ENCODE data around the gene RECK.

Gene RECK

GRCh38 chr9:36029202-36029601 is 7.5 kb upstream of the RECK start:
- H3K4me3 ChIP-seq (ENCODE audit: low read depth, low read length) = no peak overlapping the region
- TF ChIP-seq, protein P1, sequence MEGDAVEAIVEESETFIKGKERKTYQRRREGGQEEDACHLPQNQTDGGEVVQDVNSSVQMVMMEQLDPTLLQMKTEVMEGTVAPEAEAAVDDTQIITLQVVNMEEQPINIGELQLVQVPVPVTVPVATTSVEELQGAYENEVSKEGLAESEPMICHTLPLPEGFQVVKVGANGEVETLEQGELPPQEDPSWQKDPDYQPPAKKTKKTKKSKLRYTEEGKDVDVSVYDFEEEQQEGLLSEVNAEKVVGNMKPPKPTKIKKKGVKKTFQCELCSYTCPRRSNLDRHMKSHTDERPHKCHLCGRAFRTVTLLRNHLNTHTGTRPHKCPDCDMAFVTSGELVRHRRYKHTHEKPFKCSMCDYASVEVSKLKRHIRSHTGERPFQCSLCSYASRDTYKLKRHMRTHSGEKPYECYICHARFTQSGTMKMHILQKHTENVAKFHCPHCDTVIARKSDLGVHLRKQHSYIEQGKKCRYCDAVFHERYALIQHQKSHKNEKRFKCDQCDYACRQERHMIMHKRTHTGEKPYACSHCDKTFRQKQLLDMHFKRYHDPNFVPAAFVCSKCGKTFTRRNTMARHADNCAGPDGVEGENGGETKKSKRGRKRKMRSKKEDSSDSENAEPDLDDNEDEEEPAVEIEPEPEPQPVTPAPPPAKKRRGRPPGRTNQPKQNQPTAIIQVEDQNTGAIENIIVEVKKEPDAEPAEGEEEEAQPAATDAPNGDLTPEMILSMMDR (IDR thresholded peaks at IDR 0.05; ENCODE audit: control insufficient read depth, extremely low read depth, insufficient read depth) = no peak
- no peak for DNase-seq (ENCODE audit: low read depth)

DNA sequence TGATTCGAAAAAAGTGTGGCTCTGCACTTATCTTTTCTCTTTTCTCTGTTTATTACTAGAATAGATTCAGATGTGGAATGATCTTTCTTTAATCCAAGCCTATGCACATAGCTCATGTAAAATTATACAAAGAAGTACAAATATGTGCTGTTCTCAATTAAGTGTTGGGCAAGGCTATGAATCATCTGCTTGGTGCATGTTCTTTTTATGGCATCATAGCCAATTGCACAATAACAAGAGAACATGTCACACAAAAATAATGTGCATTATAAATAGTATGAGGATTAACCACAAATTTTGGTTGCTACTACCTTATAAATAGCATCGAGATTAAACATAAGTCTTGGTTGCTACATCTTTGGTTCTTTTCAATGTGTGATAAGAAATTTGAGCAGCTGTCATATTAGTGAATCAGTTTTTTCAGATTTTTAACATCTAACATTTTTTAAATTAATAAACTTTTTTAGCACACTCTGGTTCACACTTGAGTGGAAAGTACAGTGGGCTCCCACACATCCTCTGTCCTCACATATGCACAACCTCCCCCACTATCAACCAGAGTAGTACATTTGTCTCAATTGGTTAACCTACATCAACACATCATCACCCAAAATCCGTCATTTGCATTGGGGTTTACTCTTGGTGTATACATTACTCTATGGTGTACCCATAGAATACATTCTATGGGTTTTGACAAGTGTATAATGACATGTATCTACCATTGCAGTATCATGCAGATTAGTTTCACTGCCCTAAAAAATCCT is 6.8 kb upstream of the RECK start:
- TF ChIP-seq, protein P1 (IDR thresholded peaks at IDR 0.05; ENCODE audit: control insufficient read depth, extremely low read depth, insufficient read depth) = no peak
- H3K4me3 ChIP-seq (ENCODE audit: low read depth, low read length) = no peak overlapping the region
- no peak for DNase-seq (ENCODE audit: low read depth)

DNA sequence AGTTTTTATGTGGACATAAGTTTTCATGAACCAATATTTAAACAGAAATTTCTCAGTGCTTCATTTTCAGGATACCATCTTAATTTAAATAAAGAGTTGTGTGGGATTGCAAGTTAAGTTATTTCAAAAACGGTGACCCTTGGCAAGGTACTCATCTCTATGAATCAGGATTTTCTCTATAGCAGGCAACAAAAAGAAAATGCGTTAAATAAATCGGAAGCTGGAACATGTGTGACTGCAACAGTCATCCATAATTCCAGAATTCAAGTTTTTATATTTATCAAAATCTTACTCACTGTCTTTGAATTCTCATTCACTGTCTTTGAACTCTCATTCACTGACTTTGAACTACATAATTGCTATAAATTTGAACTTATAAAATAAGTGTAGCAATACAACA is 5.8 kb upstream of the RECK start:
- no peak overlapping the region for H3K4me3 ChIP-seq (ENCODE audit: low read depth, low read length)
- TF ChIP-seq, protein P1 (IDR thresholded peaks at IDR 0.05; ENCODE audit: control insufficient read depth, extremely low read depth, insufficient read depth) = no peak
- no peak for DNase-seq (ENCODE audit: low read depth)

DNA sequence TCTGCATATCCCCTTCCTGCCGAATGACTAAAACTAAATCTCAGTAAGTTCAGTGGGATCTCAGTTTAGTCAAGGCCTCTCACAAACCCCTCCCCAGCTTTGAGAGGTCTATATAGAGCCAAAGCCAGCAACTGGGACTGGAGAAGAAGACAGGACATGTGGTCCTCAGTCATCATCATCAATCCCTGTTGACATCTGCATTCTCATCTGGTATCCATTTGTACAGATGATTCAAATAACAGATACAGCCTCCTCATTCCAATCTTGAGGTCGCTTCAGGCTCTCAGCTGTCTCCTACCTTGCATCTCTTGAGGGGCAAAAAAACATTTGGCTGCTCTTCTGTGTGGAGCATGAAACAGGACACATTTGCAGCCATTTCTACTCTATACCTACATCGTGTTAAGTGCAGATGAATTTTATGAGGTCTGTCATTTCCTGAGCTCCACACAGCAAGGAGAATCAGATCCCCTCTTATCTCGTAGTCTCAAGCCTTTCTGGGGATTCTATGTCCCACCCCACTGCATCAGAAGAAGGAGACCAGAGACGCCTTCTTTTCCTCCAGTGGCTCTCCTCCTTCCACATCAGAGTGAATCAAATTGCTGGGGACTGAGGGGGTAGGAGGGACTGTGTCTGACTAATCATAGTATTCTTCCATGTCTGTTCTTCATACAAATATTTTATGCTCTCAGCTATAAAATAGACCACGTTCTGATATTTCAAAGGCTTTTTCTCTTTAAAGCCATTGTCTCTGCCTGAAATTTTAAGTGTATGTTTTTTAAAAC is 4.7 kb upstream of the RECK start:
- H3K4me3 ChIP-seq (ENCODE audit: low read depth, low read length) = no peak overlapping the region
- DNase-seq (ENCODE audit: low read depth) = no peak
- TF ChIP-seq, protein P1 (IDR thresholded peaks at IDR 0.05; ENCODE audit: control insufficient read depth, extremely low read depth, insufficient read depth) = no peak

DNA sequence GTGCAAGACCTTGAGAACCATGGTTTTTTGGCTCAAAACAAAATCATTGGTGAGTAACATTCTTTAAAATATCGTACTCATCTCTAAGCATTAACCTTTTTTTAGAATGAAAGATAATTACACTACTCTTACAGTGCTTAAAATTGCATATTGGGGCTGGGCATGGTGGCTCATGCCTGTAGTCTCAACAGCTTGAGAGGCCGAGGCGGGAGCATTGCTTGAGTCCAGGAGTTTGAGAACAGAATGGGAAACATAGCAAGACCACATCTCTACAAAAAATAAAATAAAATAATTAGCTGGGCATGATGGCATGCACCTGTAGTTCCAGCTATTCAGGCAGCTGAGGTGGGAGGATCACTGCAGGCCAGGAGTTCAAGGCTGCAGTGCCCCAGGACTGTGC is 2.9 kb upstream of the RECK start:
- DNase-seq (ENCODE audit: low read depth) = no peak
- TF ChIP-seq, protein P1 (IDR thresholded peaks at IDR 0.05; ENCODE audit: control insufficient read depth, extremely low read depth, insufficient read depth) = no peak
- no peak overlapping the region for H3K4me3 ChIP-seq (ENCODE audit: low read depth, low read length)

DNA sequence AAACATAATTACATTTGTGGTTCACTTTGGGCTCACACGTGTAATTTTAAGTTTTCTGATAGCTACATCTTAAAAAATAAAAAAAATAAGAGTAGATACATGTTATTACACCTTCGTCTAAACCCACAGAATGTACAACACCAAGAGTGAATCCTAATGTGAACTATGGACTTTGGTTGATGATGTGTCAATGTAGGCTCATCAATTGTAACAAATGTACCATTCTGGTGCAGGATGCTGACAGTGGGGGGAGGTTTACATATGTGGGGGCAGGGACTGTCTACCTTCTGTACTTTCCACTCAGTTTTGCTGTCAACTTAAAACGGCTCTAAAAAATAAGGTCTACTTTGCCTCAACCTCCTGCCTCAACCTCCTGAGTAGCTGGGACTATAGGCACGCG is 2.5 kb upstream of the RECK start:
- H3K4me3 ChIP-seq (ENCODE audit: low read depth, low read length) = no peak overlapping the region
- no peak for DNase-seq (ENCODE audit: low read depth)
- TF ChIP-seq, protein P1 (IDR thresholded peaks at IDR 0.05; ENCODE audit: control insufficient read depth, extremely low read depth, insufficient read depth) = no peak

Measured in LNCaP clone FGC (cell line).